DOHH2 (cell line): ENCODE measurements around the gene MYO1G.

ENCODE experiments used
- H3F3A ChIP-seq: fragments of 200-600 bp; sonication (generic), shearing (Covaris generic); 2 replicates; pipeline ENCODE4 v1.6.0; 2016; ENCODE audit warnings: antibody characterized with exemption, mild to moderate bottlenecking; ENCODE audit not compliant: control insufficient read depth, insufficient read depth
- H3K27ac ChIP-seq: fragments of 200-600 bp; sonication (generic); 2 replicates; pipeline ENCODE4 v1.5.1; 2014; ENCODE audit warnings: low read depth, mild to moderate bottlenecking, low read length, moderate library complexity
- H3K27me3 ChIP-seq: fragments of 200-600 bp; sonication (generic); 2 replicates; pipeline ENCODE4 v1.6.1; 2014; ENCODE audit warnings: mild to moderate bottlenecking, low read length, mixed read lengths; ENCODE audit not compliant: control insufficient read depth
- H3K36me3 ChIP-seq: fragments of 200-600 bp; sonication (generic); 2 replicates; pipeline ENCODE4 v1.6.1; 2014; ENCODE audit warnings: mild to moderate bottlenecking, low read length, moderate library complexity, mixed read lengths; ENCODE audit not compliant: control insufficient read depth
- H3K4me1 ChIP-seq: fragments of 200-600 bp; sonication (generic); 2 replicates; pipeline ENCODE4 v1.6.1; 2014; ENCODE audit warnings: mild to moderate bottlenecking, low read length, mixed read lengths; ENCODE audit not compliant: control insufficient read depth
- H3K4me2 ChIP-seq: fragments of 200-600 bp; sonication (generic); 2 replicates; pipeline ENCODE4 v1.6.0; 2014; ENCODE audit warnings: mild to moderate bottlenecking, low read length, moderate library complexity
- H3K4me3 ChIP-seq: fragments of 200-600 bp; sonication (generic); 2 replicates; pipeline ENCODE4 v1.5.1; 2014; ENCODE audit warnings: mild to moderate bottlenecking, low read length, mixed read lengths
- H3K79me2 ChIP-seq: fragments of 200-600 bp; sonication (generic); 2 replicates; pipeline ENCODE4 v1.6.1; 2014; ENCODE audit warnings: mild to moderate bottlenecking, low read length, mixed read lengths; ENCODE audit not compliant: control insufficient read depth
- H3K9me2 ChIP-seq: fragments of 200-600 bp; sonication (generic); replicated peaks from 2 replicates; pipeline ENCODE4 v1.6.1; 2014; ENCODE audit warnings: mild to moderate bottlenecking, low read length, mixed read lengths; ENCODE audit not compliant: control insufficient read depth
- H3K9me3 ChIP-seq: fragments of 200-600 bp; sonication (generic); 2 replicates; pipeline ENCODE4 v1.6.1; 2014; ENCODE audit warnings: antibody characterized with exemption, low read length, mixed read lengths; ENCODE audit not compliant: control insufficient read depth, insufficient read depth
- H4K20me1 ChIP-seq: fragments of 200-600 bp; sonication (generic); 2 replicates; pipeline ENCODE4 v1.6.0; 2014; ENCODE audit warnings: low read depth, mild to moderate bottlenecking, antibody characterized with exemption, low read length, moderate library complexity; ENCODE audit not compliant: control insufficient read depth, insufficient read depth
- EZH2phosphoT487 ChIP-seq: fragments of 200-600 bp; sonication (generic); IDR thresholded peaks from 2 replicates; pipeline ENCODE4 v1.6.1; 2017; ENCODE audit warnings: borderline replicate concordance, mild to moderate bottlenecking, antibody characterized with exemption, low read length, moderate library complexity, mixed read lengths
- TF ChIP-seq, protein P1 (sequence below): fragments of 200-600 bp; sonication (generic); IDR thresholded peaks from one replicate; pipeline ENCODE4 v1.5.1; 2014; ENCODE audit warnings: antibody characterized with exemption, mild to moderate bottlenecking, low read depth, low read length; ENCODE audit not compliant: poor library complexity, severe bottlenecking

MYO1G gene

DNA sequence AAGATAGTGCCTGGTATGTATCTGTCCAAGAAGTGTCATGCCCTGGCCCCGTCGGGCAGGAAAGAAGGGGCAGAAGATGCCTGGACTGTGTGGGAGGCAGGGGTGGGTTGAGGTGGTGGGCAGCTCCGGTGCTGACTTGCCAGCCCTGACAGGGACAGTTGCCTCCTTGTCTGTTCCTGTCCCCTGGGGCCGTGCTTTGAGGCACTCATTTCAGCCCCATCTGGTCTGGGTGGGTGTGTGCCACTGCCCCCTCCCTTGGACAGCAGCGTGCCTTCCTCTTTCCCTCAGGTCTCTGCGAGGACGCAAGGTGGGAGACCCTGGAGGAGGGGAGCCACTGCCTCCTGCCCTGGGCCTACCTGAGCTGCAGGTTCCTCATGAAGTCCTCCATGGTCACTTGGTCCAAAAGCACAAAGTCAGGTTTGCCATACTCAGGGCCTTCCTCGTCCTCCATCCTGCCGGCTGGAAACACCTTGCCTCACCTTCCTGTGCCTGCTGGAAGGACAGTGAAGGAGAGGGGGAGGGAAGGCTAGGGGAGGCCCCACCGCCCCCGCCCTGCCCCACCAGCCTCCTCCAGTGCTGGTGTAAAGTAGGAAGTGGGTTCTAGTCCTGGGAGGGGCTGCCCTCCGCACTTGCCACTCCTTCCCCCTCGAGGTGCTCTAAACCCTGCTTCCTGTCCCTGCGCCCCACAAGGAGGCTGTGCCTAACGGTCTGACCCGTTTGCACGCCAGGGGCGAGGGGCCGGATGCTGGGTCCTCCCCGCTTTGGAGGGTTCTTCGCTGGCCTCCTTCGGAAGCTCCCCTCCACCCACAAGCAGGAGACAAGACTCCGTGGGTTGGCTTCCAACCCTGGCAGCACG lies at the start of gene MYO1G:
Gene MYO1G (minus strand): TSS at position 505 of the 856 bp plus-strand sequence. CDS start 54 bp downstream, at position 451.
- Histone ChIP-seq H3K9me2 (no peaks in the 10 kb centered on the region), H3K4me1 (peaks cover 97% of the 10 kb centered on the region), H3F3A (peaks cover 43% of the 10 kb centered on the region), H4K20me1 (peaks cover 7% of the 10 kb centered on the region; the same call in 1 of the 2 replicates), H3K27me3 (no peaks in the 10 kb centered on the region), H3K79me2 (peaks cover 61% of the 10 kb centered on the region), H3K9me3 (no peaks in the 10 kb centered on the region), H3K27ac (peak within 1 kb of the TSS; percentile 94), H3K4me2 (peak within 1 kb of the TSS; percentile 97), H3K4me3 (peak within 1 kb of the TSS; percentile 91), H3K36me3 (peaks cover 91% of the 10 kb centered on the region)
- TF ChIP-seq EZH2phosphoT487, result no peak
- TF ChIP-seq, protein P1, sequence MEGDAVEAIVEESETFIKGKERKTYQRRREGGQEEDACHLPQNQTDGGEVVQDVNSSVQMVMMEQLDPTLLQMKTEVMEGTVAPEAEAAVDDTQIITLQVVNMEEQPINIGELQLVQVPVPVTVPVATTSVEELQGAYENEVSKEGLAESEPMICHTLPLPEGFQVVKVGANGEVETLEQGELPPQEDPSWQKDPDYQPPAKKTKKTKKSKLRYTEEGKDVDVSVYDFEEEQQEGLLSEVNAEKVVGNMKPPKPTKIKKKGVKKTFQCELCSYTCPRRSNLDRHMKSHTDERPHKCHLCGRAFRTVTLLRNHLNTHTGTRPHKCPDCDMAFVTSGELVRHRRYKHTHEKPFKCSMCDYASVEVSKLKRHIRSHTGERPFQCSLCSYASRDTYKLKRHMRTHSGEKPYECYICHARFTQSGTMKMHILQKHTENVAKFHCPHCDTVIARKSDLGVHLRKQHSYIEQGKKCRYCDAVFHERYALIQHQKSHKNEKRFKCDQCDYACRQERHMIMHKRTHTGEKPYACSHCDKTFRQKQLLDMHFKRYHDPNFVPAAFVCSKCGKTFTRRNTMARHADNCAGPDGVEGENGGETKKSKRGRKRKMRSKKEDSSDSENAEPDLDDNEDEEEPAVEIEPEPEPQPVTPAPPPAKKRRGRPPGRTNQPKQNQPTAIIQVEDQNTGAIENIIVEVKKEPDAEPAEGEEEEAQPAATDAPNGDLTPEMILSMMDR, result no peak

- peak overlapping the region; percentile 89 for H3K4me2 ChIP-seq
Observed at GRCh38 chr7:45028138-45028919, 49.5 kb upstream of the MYO1G start.

DNA sequence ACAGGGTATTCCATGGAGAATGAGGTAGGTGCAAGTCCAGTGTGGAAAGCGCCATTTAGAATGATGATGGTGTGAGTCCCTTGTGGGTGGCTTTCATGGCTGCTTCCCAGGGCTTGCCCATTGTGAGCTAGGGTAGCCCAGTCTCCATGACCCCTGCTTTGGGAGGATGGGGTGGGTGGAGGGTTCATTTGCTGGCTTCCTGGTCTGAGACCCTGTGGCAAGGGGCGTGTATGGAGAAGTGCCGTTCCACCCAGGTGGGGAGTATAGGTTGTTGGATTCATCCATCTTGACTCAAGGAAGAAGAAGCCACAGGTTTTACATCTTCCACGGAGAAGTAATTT lies 48.9 kb upstream of the MYO1G start:
- H3K9me3 ChIP-seq, result peaks cover 4% of the 10 kb centered on the region; the same call in 1 of the 2 replicates
- peaks cover 100% of the 10 kb centered on the region for H3K79me2 ChIP-seq
- H3K4me3 ChIP-seq, result peak overlapping the region; percentile 72
- H3K4me1 ChIP-seq, result peaks cover 88% of the 10 kb centered on the region
- H4K20me1 ChIP-seq, result peaks cover 31% of the 10 kb centered on the region; the same call in 1 of the 2 replicates
- peak overlapping the region; percentile 89 for H3K4me2 ChIP-seq
- H3K9me2 ChIP-seq, result no peaks in the 10 kb centered on the region
- TF ChIP-seq, protein P1, result no peak
- no peak for TF ChIP-seq EZH2phosphoT487
- no peaks in the 10 kb centered on the region for H3K27me3 ChIP-seq
- H3F3A ChIP-seq, result peaks cover 34% of the 10 kb centered on the region
- H3K36me3 ChIP-seq, result peaks cover 78% of the 10 kb centered on the region
- H3K27ac ChIP-seq, result peak overlapping the region; percentile 92

More at GRCh38 chr7:45028138-45028919, 49.5 kb upstream of the MYO1G start:
- peaks cover 78% of the 10 kb centered on the region for H3K36me3 ChIP-seq
- TF ChIP-seq, protein P1, result no peak
- TF ChIP-seq EZH2phosphoT487, result no peak
- H3K4me1 ChIP-seq, result peaks cover 86% of the 10 kb centered on the region
- H4K20me1 ChIP-seq, result peaks cover 34% of the 10 kb centered on the region; the same call in 1 of the 2 replicates
- H3K79me2 ChIP-seq, result peaks cover 100% of the 10 kb centered on the region
- no peaks in the 10 kb centered on the region for H3K9me2 ChIP-seq
- H3F3A ChIP-seq, result peaks cover 36% of the 10 kb centered on the region
- H3K27ac ChIP-seq, result peak overlapping the region; percentile 92
- H3K27me3 ChIP-seq, result no peaks in the 10 kb centered on the region
- peaks cover 4% of the 10 kb centered on the region; the same call in 1 of the 2 replicates for H3K9me3 ChIP-seq
- H3K4me3 ChIP-seq, result peak overlapping the region; percentile 72
